Inflammatory macrophage treated with lipopolysaccharide for 1 hour (primary cell): Measurements from ENCODE around the gene MOSPD3.

Experiments
- DNase-seq, 2 donors: peaks; one replicate each; pipeline ENCODE4 v3.0.0-alpha.2; 2020 to 2022

The MOSPD3 gene

DNA sequence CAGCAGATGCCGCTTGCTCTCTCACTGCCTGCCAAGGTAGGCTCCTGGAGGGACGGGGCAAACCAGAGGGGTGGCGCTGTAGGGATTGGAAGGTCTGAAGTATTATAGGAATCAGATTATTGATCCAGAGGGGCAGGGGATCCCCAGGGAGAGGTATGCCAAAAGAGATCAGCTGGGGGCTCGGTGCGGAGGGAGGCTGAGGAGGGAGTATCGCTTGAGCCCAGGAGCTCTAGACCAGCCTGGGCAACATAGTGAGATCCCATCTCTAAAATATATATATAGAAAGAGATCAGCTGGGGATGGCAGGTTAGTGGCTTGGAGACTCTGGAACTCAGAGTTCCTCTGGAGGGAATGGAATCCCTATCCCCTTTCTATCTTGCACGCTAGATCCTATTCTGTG, 17.2 kb upstream of the MOSPD3 start:
- DNase-seq: no peak

- no peak for DNase-seq
Measured at GRCh38 chr7:100598425-100598824, 13.9 kb upstream of the MOSPD3 start.

DNA sequence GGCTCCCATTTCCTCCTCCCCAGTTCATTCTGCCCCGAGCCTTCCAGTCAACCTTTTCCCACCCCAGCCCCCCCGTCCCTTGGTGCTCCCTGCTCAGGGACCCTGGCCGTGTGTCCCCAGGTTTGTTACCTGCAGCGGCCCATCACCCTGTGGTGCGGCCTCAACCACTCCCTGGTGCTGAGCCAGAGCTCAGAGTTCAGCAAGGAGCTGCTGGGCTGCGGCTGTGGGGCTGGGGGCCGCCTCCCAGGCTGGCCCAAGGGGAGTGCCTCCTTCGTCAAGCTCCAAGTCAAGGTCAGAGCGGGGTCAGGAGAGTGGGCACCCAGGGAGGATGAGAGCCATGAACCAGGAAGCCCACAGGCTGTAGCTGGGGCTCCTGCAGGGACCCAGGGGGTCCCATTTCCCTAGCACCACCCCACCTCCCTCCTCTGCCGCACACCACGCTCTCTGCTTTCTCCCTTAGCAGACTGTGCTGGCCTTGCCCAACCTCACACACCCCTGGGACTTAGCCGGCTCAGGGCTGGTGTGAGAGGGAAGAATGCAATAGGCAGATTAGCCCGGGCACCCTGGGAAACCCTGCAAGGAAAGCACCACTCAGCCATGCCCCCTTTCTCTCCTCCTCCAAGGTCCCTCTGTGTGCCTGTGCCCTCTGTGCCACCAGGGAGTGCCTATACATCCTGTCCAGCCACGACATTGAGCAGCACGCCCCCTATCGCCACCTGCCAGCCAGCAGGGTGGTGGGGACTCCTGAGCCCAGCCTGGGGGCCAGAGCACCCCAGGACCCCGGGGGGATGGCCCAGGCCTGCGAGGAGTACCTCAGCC, 12.2 kb upstream of the MOSPD3 start:
- DNase-seq: no peak

GRCh38 chr7:100600730-100601038, 11.7 kb upstream of the MOSPD3 start:
- DNase-seq: no peak

- DNase-seq: no peak
Measured at GRCh38 chr7:100602889-100603725, 9.2 kb upstream of the MOSPD3 start.

GRCh38 chr7:100603726-100604027, 8.7 kb upstream of the MOSPD3 start:
- no peak for DNase-seq

DNA sequence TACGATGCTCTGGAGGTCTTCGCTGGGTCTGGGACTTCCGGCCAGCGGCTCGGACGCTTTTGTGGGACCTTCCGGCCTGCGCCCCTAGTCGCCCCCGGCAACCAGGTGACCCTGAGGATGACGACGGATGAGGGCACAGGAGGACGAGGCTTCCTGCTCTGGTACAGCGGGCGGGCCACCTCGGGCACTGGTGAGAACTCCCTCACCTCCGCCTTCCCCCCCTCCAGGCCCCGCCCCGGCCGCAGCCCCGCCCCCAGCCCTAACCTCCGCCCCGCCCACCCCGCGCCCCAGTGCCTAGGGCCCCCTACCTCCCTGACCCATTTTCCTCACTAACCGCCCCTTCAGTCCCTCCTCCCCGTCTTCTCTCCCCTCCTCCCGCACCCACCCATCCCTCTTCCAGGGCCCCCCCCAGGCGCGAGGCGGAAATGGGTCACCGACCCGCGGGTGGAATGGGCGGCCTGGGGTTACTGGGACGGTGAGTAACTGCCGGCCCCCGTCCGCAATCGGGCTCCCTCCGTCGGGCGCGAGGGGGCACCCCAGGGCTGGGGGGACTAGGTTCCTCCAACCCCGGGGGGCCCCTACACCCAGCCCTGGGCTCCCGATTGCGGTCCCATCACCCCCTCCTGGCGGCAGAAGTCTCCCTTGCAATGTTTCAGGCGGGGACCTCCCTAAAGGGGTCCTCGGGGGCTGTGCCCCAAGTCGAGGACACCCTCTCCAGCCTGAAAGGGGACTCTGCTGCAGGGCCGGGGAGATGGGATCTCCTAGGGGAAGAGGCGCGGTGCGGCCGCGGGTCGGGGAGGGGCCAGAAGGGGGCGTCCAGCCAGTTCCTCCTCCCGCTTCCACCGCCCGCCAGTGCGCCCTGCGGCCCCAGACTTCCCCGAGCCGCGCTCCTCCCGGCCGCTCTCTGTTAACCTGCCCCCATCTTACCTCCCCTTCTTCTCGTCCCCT, 8.0 kb upstream of the MOSPD3 start:
- DNase-seq: peak; percentile 62 to 76

DNA sequence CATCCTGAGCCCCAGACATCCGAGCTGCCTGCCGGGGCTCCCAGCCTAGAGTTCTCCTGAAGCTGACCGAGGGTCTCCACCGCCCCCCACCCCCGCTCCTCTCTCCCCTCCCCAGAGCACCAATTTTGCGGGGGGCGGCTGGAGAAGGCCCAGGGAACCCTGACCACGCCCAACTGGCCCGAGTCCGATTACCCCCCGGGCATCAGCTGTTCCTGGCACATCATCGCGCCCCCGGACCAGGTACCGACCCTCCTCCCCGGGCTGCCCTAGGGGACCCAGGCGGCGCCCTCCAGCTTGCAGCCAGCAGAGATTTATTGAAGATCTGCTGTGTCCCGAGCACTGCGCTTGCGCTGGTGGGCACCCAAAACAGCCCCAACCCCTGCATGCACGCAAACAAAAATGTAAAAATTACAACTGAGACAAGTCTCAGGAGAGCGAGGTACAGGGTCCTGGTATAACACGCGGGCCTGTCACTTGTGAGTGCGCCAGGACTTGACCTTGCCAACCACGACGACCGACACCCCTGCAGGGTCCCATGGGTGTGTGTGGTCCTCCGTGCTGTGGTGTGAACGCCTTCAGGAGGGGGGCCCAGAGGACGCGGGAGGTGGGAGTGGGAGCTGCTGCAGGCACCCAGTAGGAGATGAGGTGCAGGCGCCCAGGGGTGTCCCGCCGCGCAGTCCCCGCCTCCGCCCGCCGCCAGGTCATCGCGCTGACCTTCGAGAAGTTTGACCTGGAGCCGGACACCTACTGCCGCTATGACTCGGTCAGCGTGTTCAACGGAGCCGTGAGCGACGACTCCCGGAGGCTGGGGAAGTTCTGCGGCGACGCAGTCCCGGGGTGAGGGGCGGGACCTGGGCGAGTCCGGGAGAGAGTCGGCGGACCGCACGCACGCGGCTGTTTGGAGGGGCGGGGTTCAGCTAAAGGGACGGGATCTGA, 7.1 kb upstream of the MOSPD3 start:
- DNase-seq: peak; percentile 51 to 62

- DNase-seq: no peak
Measured at GRCh38 chr7:100606313-100606712, 6.0 kb upstream of the MOSPD3 start.

GRCh38 chr7:100607111-100607510, 5.2 kb upstream of the MOSPD3 start:
- DNase-seq: no peak

DNA sequence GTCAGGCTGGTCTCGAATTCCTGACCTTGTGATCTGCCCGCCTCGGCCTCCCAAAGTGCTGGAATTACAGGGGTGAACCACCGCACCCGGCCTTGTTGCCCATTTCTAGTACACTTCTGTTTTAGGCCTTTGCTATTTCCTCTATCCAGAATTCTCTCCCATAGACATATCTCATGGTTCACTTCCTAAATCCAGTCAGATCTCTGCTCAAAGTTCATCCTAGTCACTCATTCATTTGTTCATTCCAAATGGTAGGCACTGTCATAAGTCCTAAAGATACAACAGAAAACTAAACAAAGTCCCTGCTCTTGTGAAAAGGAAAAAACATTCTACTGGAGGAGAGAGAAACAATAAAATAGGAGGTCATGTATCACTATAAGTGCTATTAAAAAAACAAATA, 2.4 kb upstream of the MOSPD3 start:
- DNase-seq: peak in 1 of 2 donors; percentile 44

DNA sequence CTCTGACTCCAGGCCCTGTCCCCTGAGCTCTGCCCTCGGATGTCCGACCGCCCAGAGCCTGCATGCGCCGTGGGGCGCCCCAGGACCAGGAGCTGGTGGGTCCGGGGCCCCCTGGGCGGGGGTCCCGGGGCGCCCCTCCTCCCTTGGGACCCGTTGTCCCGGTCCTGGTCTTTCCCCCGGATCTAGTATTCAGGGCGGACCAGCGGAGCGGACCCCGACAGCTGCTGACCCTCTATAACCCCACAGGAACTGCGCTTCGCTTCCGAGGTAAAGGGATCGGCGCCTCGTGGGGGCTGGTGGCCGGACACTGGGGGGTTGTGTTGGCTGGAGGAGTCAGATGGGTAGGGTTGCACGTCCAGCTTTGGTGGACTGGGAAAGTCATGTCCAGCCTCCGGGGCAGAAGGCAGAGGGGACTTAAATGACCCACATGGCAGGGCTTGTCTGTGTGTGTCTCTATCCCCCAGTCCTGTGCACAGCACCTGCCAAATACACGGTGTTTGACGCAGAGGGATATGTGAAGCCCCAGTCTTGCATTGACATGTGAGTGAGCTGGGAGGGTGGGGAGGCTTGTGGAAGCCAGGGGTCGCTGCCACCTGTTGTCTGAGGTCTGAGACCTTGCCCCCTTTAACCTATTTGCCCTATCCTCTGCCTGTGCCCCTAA, 520 bp downstream of the MOSPD3 start:
- no peak for DNase-seq

DNA sequence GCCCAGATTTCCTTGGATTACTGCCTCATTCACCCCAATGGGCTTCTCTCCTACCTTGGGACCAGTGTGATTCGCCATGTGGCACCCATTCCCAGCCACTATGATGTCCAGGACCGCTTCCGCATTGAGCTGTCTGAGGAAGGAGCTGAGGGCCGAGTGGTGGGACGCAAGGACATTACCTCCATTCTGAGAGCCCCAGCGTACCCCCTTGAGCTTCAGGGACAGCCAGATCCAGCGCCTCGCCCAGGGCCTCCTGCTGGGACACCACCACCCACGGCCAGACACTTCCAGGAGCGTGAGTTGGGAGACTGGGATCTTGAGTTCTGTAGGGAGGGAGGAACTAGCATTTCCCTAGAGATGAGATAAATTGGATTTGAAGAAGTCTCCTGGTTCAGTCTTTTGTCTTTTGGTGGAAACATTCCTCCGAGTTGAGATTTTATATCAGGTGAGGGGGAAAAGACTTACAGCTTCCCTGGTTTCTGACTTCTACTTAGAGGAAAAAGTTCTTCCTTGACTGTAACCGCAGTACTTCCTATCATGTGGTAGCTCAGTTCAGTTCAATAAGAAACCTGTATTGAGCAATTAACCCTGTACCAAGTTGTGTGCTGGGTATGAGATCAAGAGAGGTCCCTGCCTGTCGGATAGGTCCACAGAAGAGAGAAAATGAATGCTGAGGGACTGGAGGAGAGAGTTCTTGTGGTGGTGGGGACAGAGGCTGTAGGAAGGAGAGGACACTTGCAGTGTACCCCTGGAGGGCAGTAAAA, 1.3 kb downstream of the MOSPD3 start:
- DNase-seq: peak; percentile 29 to 40

- no peak for DNase-seq
Measured at GRCh38 chr7:100614308-100614861, 2.0 kb downstream of the MOSPD3 start.

DNA sequence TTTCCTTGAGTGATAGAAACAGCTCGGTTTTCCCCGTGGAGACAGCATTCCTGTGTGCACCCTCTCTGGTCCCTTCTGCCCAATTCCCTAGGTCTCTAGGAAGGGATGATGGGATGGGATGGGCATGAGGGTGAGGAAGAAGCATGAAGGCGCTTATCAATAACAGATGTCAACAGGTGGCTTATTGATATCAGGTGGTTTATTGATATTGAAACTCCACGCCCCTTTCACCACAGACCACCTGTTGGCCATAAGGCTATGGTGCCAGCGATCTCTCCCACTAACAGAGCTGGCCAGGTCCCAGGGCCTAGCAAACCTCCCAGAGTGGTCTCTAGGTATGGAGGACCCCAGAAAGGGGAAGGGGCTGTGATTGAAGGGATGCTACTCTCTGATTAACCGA, 7.9 kb downstream of the MOSPD3 start:
- no peak for DNase-seq

DNA sequence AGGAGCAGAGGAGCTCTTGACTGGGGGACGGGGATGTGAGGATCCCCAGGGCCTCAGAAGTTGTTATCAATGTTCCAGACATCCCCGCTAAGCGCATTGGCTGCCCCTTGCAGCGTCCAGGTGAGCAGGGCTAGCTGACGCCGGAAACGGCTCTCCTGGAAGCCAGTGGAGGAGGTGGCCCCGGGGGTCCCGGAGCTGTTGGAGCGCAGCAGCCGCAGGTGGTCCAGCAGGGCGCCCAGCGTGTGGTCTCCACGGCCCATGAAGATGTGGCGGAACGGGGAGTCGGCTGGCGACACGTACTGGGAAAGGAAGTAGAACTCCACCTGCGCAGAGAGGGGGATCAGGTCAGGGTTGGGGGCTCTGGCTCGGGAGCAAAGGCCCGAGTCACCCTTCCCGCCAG, 8.5 kb downstream of the MOSPD3 start:
- DNase-seq: no peak

- no peak for DNase-seq
Measured at GRCh38 chr7:100621554-100621953, 9.2 kb downstream of the MOSPD3 start.

DNA sequence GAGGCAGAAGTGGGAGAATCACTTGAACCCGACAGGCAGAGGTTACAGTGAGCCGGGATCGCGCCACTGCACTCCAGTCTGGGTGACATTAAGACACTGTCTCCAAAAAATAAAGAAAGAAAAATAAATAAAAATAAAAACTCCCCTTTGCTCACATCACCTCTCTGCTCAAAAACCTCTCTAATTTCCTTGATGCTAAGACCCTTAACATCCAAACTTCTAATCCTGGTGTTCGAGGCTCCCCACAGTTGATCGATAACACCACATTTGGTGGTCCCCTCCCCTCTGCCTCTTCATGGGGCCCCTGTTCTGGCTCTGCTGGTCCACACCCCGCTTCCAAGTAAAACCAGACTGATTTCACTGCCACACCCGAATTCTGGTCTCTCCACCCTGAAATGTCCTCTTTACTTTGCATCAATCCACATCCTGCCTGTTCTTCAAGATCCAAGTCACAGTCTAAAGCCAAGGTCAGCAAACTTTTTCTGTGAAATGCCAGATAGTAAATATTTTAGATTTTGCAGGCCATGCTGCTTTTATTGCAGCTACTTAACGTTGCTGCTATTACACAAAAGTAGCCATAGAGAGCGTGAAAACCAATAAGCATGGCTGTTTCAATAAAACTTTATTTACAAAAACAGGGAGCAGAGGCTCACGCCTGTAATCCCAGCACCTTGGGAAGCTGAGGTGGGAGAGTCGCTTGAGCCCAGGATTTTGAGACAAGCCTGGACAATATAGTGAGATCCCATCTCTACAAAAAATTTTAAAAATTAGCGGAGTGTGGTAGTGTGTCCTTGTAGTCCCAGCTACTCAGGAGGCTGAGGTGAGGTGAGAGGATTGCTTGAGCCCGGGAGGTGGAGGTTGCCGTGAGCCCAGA, 11.8 kb downstream of the MOSPD3 start:
- no peak for DNase-seq

- DNase-seq: no peak
Measured at GRCh38 chr7:100626055-100626454, 13.7 kb downstream of the MOSPD3 start.
